HCT116 (cell line): ENCODE measurements around the gene ATP2C1. TPM values are rescaled to one million over a fixed set of nuclear protein-coding genes. Genes with fewer than 3 reads are reported as not detected.
"Not testable (repeated sequence)": the region's sequence is repeated elsewhere in the genome, so short reads cannot be mapped to it uniquely, and the experiment has no call there.

ENCODE experiments used
- ATAC-seq: fragments of 200-7000 bp; cut with Tn5 transposase; 2 replicates; pipeline ENCODE4 v1.9.1; 2020; ENCODE audit warnings: mild to moderate bottlenecking, moderate library complexity
- BruUV-seq: library from RNA; stranded (reverse); fragments of 400-500 nt; replicated peaks from 2 replicates; lab custom pipeline; 2021; lab: Mats Ljungman, UMichigan
- CTCF ChIA-PET: fragments of 300-600 bp; sonication (Branson Sonifier 250); formaldehyde crosslinking; loops from one replicate; lab custom pipeline; 2021; ENCODE audit warnings: antibody characterized with exemption; lab: Charles Lee
- POLR2A ChIA-PET: fragments of 300-600, 350-600 bp; sonication (Branson Sonifier 250); formaldehyde crosslinking; loops from one replicate; lab custom pipeline; 2021; ENCODE audit warnings: antibody characterized with exemption; lab: Charles Lee
- RAD21 ChIA-PET, 2 experiments: fragments of 300-600 bp; sonication (Branson Sonifier 250); formaldehyde crosslinking; loops; one replicate each; lab custom pipeline; 2023; ENCODE audit warnings: low total read pairs in 2 of 2; ENCODE audit not compliant: uncharacterized antibody in 2 of 2, unreplicated experiment in 2 of 2, low non-redundant PET in 1 of 2; lab: Charles Lee
- DNase-seq: peaks from one replicate; pipeline ENCODE4 v3.0.0-alpha.2; 2010; ENCODE audit warnings: low read depth, low spot score
- H2AFZ ChIP-seq: fragments of 200-600 bp; shearing (Covaris generic), sonication (generic); 2 replicates; pipeline ENCODE4 v1.6.1; 2017; ENCODE audit warnings: low read depth, mixed run types, mixed read lengths, antibody characterized with exemption, low read length; ENCODE audit not compliant: poor library complexity, severe bottlenecking
- H3K27ac ChIP-seq: 2 replicates; pipeline ENCODE4 v1.5.1; 2012; ENCODE audit warnings: low read depth, low read length
- H3K27me3 ChIP-seq: fragments of 200-600 bp; sonication (generic); 2 replicates; pipeline ENCODE4 v1.6.1; 2016; ENCODE audit warnings: mixed run types, low read length, mixed read lengths; ENCODE audit not compliant: insufficient read depth
- H3K36me3 ChIP-seq, 2 experiments: fragments of 200-500 bp in 1 of 2; fragments of 200-600 bp in 1 of 2; sonication (Bioruptor generic) in 1 of 2; sonication (generic) in 1 of 2; 2 replicates each; pipeline versions ENCODE4 v1.5.1 to v1.6.1; 2014 to 2016; ENCODE audit warnings: low read length in 2 of 2, inconsistent platforms in 1 of 2, mixed read lengths in 1 of 2, mixed run types in 1 of 2; ENCODE audit not compliant: insufficient read depth in 2 of 2, control insufficient read depth in 1 of 2
- H3K4me1 ChIP-seq, 2 experiments: fragments of 200-600 bp in 1 of 2; sonication (generic) in 1 of 2; 2 replicates each; pipeline versions ENCODE4 v1.5.1 to v1.6.1; 2012 to 2017; ENCODE audit warnings: low read length in 2 of 2, inconsistent platforms in 1 of 2, mild to moderate bottlenecking in 1 of 2, mixed read lengths in 1 of 2, mixed run types in 1 of 2, moderate library complexity in 1 of 2; ENCODE audit not compliant: insufficient read depth in 2 of 2, control insufficient read depth in 1 of 2
- H3K4me2 ChIP-seq: fragments of 200-600 bp; sonication (generic); 2 replicates; pipeline ENCODE4 v1.6.1; 2017; ENCODE audit warnings: mixed run types, low read length, mixed read lengths
- H3K4me3 ChIP-seq, 2 experiments: fragments of 200-600 bp in 1 of 2; sonication (generic) in 1 of 2; replicated peaks in 1 of 2; 2 replicates each; pipeline ENCODE4 v1.5.1; 2011 to 2016; ENCODE audit warnings: low read length in 2 of 2, control low read depth in 1 of 2, low read depth in 1 of 2, mild to moderate bottlenecking in 1 of 2, mixed read lengths in 1 of 2, mixed run types in 1 of 2
- H3K79me2 ChIP-seq: fragments of 200-600 bp; sonication (generic); 2 replicates; pipeline ENCODE4 v1.6.1; 2017; ENCODE audit warnings: mild to moderate bottlenecking, mixed run types, low read length, moderate library complexity, mixed read lengths; ENCODE audit not compliant: insufficient read depth
- H3K9ac ChIP-seq: fragments of 200-600 bp; sonication (generic); 2 replicates; pipeline ENCODE4 v1.6.1; 2016; ENCODE audit warnings: low read length, mixed read lengths
- H3K9me2 ChIP-seq: fragments of 200-600 bp; sonication (generic), shearing (Covaris generic); 2 replicates; pipeline ENCODE4 v1.6.1; 2017; ENCODE audit warnings: mixed run types, mild to moderate bottlenecking, moderate library complexity; ENCODE audit not compliant: insufficient read depth
- H3K9me3 ChIP-seq, 2 experiments: fragments of 200-500 bp in 1 of 2; fragments of 200-600 bp in 1 of 2; sonication (Bioruptor generic) in 1 of 2; sonication (generic) in 1 of 2; 2 replicates each; pipeline ENCODE4 v1.6.1; 2014 to 2017; ENCODE audit warnings: low read length in 2 of 2, mixed read lengths in 2 of 2, inconsistent platforms in 1 of 2, low read depth in 1 of 2, mild to moderate bottlenecking in 1 of 2, mixed run types in 1 of 2, moderate library complexity in 1 of 2; ENCODE audit not compliant: control insufficient read depth in 1 of 2, insufficient read depth in 1 of 2
- H4K20me1 ChIP-seq: fragments of 200-600 bp; sonication (generic), shearing (Covaris generic); 2 replicates; pipeline ENCODE4 v1.6.1; 2017; ENCODE audit warnings: mixed run types, mild to moderate bottlenecking, moderate library complexity; ENCODE audit not compliant: insufficient read depth
- CBX3 ChIP-seq: IDR thresholded peaks from 2 replicates; pipeline ENCODE4 v1.6.1; 2012; ENCODE audit warnings: low read depth
- EGR1 ChIP-seq: IDR thresholded peaks from 2 replicates; pipeline ENCODE4 v1.6.1; 2012; ENCODE audit warnings: low read depth
- ELF1 ChIP-seq: IDR thresholded peaks from 2 replicates; pipeline ENCODE4 v1.6.1; 2012; ENCODE audit warnings: low read depth, borderline replicate concordance
- EZH2 ChIP-seq: fragments of 200-600 bp; sonication (generic); IDR thresholded peaks from 2 replicates; pipeline ENCODE4 v1.6.1; 2017; ENCODE audit warnings: antibody characterized with exemption, mixed run types
- JUND ChIP-seq: IDR thresholded peaks from 2 replicates; pipeline ENCODE4 v1.6.1; 2012
- MAX ChIP-seq: IDR thresholded peaks from 2 replicates; pipeline ENCODE4 v1.6.1; 2012
- POLR2A ChIP-seq: IDR thresholded peaks from 2 replicates; pipeline ENCODE4 v1.7.0; 2011; ENCODE audit warnings: borderline replicate concordance; ENCODE audit not compliant: insufficient read depth, insufficient read length; ENCODE audit errors: extremely low read depth
- SIN3A ChIP-seq: IDR thresholded peaks from 2 replicates; pipeline ENCODE4 v1.6.1; 2012; ENCODE audit warnings: low read depth
- SP1 ChIP-seq: IDR thresholded peaks from 2 replicates; pipeline ENCODE4 v1.6.1; 2012; ENCODE audit warnings: low read depth
- YY1 ChIP-seq: IDR thresholded peaks from 2 replicates; pipeline ENCODE4 v1.6.1; 2011; ENCODE audit warnings: low read length, low read depth, moderate library complexity, mild to moderate bottlenecking; ENCODE audit not compliant: insufficient replicate concordance; ENCODE audit errors: extremely low read depth
- ZNF274 ChIP-seq: fragments of 200-500 bp; sonication (Bioruptor generic); IDR thresholded peaks from 2 replicates; pipeline ENCODE4 v1.6.1; 2014; ENCODE audit warnings: mild to moderate bottlenecking, low read depth, low read length, inconsistent platforms
- intact Hi-C: fragments of 100-400 bp; cut with micrococcal nuclease; formaldehyde crosslinking; loops from 2 replicates; pipeline ENCODE4 v1.10.0; 2022
- total RNA-seq: library from RNA; stranded (reverse); gene quantifications from one replicate; pipeline ENCODE4 v1.2.1, GENCODE V29; 2021; ENCODE audit not compliant: unreplicated experiment
- TF ChIP-seq, protein P1 (sequence below): IDR thresholded peaks from 2 replicates; pipeline ENCODE4 v1.6.1; 2012; ENCODE audit warnings: low read depth
- TF ChIP-seq, protein P2 (sequence below): IDR thresholded peaks from 2 replicates; pipeline ENCODE4 v1.6.1; 2012

The ATP2C1 gene
- total RNA-seq, 1 experiment from 2014 or later: 69.1 TPM

DNA sequence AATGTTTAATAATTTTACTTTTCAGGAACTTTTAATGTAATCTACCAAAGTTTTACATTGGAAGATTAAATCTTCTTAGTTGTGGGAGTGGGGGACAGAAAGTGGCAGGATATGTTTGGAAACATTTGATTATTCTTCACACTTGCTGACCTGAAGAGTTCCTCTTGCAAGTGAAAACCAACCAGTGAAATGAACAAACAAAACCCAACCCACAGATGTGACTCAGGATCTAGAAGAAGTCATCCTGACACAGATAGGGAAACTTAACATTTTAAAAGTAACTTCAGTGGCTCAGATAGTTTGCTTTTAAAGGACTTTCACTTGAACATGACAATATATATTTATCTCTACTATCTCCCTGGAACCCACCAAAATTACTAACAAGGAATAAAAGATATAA, 77.3 kb downstream of the ATP2C1 start:
- no peak for TF ChIP-seq SIN3A
- no peak for TF ChIP-seq ELF1
- no peak for TF ChIP-seq JUND
- no peak for TF ChIP-seq EZH2
- TF ChIP-seq, protein P1, sequence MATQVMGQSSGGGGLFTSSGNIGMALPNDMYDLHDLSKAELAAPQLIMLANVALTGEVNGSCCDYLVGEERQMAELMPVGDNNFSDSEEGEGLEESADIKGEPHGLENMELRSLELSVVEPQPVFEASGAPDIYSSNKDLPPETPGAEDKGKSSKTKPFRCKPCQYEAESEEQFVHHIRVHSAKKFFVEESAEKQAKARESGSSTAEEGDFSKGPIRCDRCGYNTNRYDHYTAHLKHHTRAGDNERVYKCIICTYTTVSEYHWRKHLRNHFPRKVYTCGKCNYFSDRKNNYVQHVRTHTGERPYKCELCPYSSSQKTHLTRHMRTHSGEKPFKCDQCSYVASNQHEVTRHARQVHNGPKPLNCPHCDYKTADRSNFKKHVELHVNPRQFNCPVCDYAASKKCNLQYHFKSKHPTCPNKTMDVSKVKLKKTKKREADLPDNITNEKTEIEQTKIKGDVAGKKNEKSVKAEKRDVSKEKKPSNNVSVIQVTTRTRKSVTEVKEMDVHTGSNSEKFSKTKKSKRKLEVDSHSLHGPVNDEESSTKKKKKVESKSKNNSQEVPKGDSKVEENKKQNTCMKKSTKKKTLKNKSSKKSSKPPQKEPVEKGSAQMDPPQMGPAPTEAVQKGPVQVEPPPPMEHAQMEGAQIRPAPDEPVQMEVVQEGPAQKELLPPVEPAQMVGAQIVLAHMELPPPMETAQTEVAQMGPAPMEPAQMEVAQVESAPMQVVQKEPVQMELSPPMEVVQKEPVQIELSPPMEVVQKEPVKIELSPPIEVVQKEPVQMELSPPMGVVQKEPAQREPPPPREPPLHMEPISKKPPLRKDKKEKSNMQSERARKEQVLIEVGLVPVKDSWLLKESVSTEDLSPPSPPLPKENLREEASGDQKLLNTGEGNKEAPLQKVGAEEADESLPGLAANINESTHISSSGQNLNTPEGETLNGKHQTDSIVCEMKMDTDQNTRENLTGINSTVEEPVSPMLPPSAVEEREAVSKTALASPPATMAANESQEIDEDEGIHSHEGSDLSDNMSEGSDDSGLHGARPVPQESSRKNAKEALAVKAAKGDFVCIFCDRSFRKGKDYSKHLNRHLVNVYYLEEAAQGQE: no peak
- TF ChIP-seq YY1: no peak
- TF ChIP-seq, protein P2, sequence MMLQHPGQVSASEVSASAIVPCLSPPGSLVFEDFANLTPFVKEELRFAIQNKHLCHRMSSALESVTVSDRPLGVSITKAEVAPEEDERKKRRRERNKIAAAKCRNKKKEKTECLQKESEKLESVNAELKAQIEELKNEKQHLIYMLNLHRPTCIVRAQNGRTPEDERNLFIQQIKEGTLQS: no peak
- no peak for TF ChIP-seq EGR1
- no peak for TF ChIP-seq MAX
- no peak for TF ChIP-seq CBX3
- TF ChIP-seq ZNF274: no peak
- TF ChIP-seq POLR2A: no peak
- no peak for TF ChIP-seq SP1
- Histone ChIP-seq H3K27me3 (no peaks in the 10 kb centered on the region), H3K27ac (no peak overlapping the region), H3K9me2 (no peaks in the 10 kb centered on the region), H3K4me1 (no peaks in the 10 kb centered on the region), H3K36me3 (peaks cover 2 to 6% of the 10 kb centered on the region in 2 experiments; a peak in 2 of 4 replicates), H3K4me3 (no peak overlapping the region), H3K4me2 (no peak overlapping the region), H3K79me2 (no peaks in the 10 kb centered on the region), H4K20me1 (no peaks in the 10 kb centered on the region), H2AFZ (no peak overlapping the region), H3K9me3 (no peaks in the 10 kb centered on the region), H3K9ac (no peak overlapping the region)
- ChIA-PET CTCF (no interaction called here), RAD21 (no interaction called here), POLR2A (no interaction called here)
- BruUV-seq: no TSS peak
- no peak for DNase-seq
- intact Hi-C loops: no loop called here
- ATAC-seq: no peak

GRCh38 chr3:130972592-130972991, 78.7 kb downstream of the ATP2C1 start:
- CTCF ChIA-PET, H3K9ac ChIP-seq, H3K27me3 ChIP-seq, H2AFZ ChIP-seq, DNase-seq, H3K36me3 ChIP-seq, POLR2A ChIA-PET, H3K4me3 ChIP-seq, RAD21 ChIA-PET, H3K4me2 ChIP-seq, BruUV-seq, intact Hi-C loops, H3K9me2 ChIP-seq, H3K9me3 ChIP-seq, H3K4me1 ChIP-seq, ATAC-seq, H3K79me2 ChIP-seq, H3K27ac ChIP-seq, H4K20me1 ChIP-seq: not testable (repeated sequence)
